Measurements from ENCODE around the gene FAM120B.
A peak's percentile ranks its signal among the peaks of the same experiment; 100 is the strongest.
"Not testable (repeated sequence)": the region's sequence is repeated elsewhere in the genome, so short reads cannot be mapped to it uniquely, and the experiment has no call there.

The FAM120B gene

GRCh38 chr6:170313716-170314295, 7.2 kb downstream of the FAM120B start:
- H3K36me3 ChIP-seq (ENCODE audit: control insufficient read depth in 5 of 5, insufficient read depth in 5 of 5, low read length in 5 of 5), result peaks cover 0 to 12% (median 5%) of the 10 kb centered on the region in 5 donors
- peaks cover 0 to 2% (median 0%) of the 10 kb centered on the region in 5 donors for H3K27me3 ChIP-seq (ENCODE audit: control insufficient read depth in 5 of 5, insufficient read depth in 4 of 5, low read length in 5 of 5)
- H3K27ac ChIP-seq (ENCODE audit: low read depth, low read length), result no peak overlapping the region
- H3K4me1 ChIP-seq (ENCODE audit: control insufficient read depth in 5 of 5, insufficient read depth in 5 of 5, low read length in 5 of 5), result peaks cover 9 to 24% (median 20%) of the 10 kb centered on the region in 5 donors
- no peak overlapping the region for H3K4me3 ChIP-seq (ENCODE audit: low read depth in 1 of 5, low read length in 5 of 5)
- no peak overlapping the region for H3K9ac ChIP-seq (ENCODE audit: low read length in 5 of 5)
- no peaks in the 10 kb centered on the region for H3K9me3 ChIP-seq (ENCODE audit: control insufficient read depth in 5 of 5, low read length in 5 of 5)

GRCh38 chr6:170314983-170315382, 8.4 kb downstream of the FAM120B start:
- peaks cover 0 to 2% (median 0%) of the 10 kb centered on the region in 5 donors for H3K27me3 ChIP-seq (ENCODE audit: control insufficient read depth in 5 of 5, insufficient read depth in 4 of 5, low read length in 5 of 5)
- no peak overlapping the region for H3K27ac ChIP-seq (ENCODE audit: low read depth, low read length)
- H3K4me3 ChIP-seq (ENCODE audit: low read depth in 1 of 5, low read length in 5 of 5), result no peak overlapping the region
- H3K9ac ChIP-seq (ENCODE audit: low read length in 5 of 5), result no peak overlapping the region
- H3K36me3 ChIP-seq (ENCODE audit: control insufficient read depth in 5 of 5, insufficient read depth in 5 of 5, low read length in 5 of 5), result peaks cover 6 to 17% (median 8%) of the 10 kb centered on the region in 5 donors
- no peaks in the 10 kb centered on the region for H3K9me3 ChIP-seq (ENCODE audit: control insufficient read depth in 5 of 5, low read length in 5 of 5)
- H3K4me1 ChIP-seq (ENCODE audit: control insufficient read depth in 5 of 5, insufficient read depth in 5 of 5, low read length in 5 of 5), result peaks cover 9 to 27% (median 18%) of the 10 kb centered on the region in 5 donors

- Histone ChIP-seq H3K9me3 (ENCODE audit: control insufficient read depth in 5 of 5, low read length in 5 of 5) (no peaks in the 10 kb centered on the region), H3K27me3 (ENCODE audit: control insufficient read depth in 5 of 5, insufficient read depth in 4 of 5, low read length in 5 of 5) (peaks cover 0 to 2% (median 0%) of the 10 kb centered on the region in 5 donors), H3K4me1 (ENCODE audit: control insufficient read depth in 5 of 5, insufficient read depth in 5 of 5, low read length in 5 of 5) (peaks cover 9 to 24% (median 13%) of the 10 kb centered on the region in 5 donors)
Observed at GRCh38 chr6:170316071-170316470, 9.5 kb downstream of the FAM120B start.

GRCh38 chr6:170317076-170317475, 10.5 kb downstream of the FAM120B start:
- no peak overlapping the region for H3K4me3 ChIP-seq (ENCODE audit: low read depth in 1 of 5, low read length in 5 of 5)
- peak overlapping the region; percentile 66 for H3K27ac ChIP-seq (ENCODE audit: low read depth, low read length)
- H3K9ac ChIP-seq (ENCODE audit: low read length in 5 of 5), result no peak overlapping the region
- peaks cover 9 to 24% (median 13%) of the 10 kb centered on the region in 5 donors for H3K4me1 ChIP-seq (ENCODE audit: control insufficient read depth in 5 of 5, insufficient read depth in 5 of 5, low read length in 5 of 5)
- H3K27me3 ChIP-seq (ENCODE audit: control insufficient read depth in 5 of 5, insufficient read depth in 4 of 5, low read length in 5 of 5), result peaks cover 0 to 2% (median 0%) of the 10 kb centered on the region in 5 donors
- H3K36me3 ChIP-seq (ENCODE audit: control insufficient read depth in 5 of 5, insufficient read depth in 5 of 5, low read length in 5 of 5), result peaks cover 10 to 19% (median 11%) of the 10 kb centered on the region in 5 donors
- H3K9me3 ChIP-seq (ENCODE audit: control insufficient read depth in 5 of 5, low read length in 5 of 5), result no peaks in the 10 kb centered on the region

More at GRCh38 chr6:170316071-170316470, 9.5 kb downstream of the FAM120B start:
- no peak overlapping the region for H3K4me3 ChIP-seq (ENCODE audit: low read depth in 1 of 5, low read length in 5 of 5)
- H3K9ac ChIP-seq (ENCODE audit: low read length in 5 of 5), result no peak overlapping the region
- peaks cover 6 to 19% (median 11%) of the 10 kb centered on the region in 5 donors for H3K36me3 ChIP-seq (ENCODE audit: control insufficient read depth in 5 of 5, insufficient read depth in 5 of 5, low read length in 5 of 5)
- H3K27ac ChIP-seq (ENCODE audit: low read depth, low read length), result no peak overlapping the region

- no peak overlapping the region for H3K9ac ChIP-seq (ENCODE audit: low read length in 5 of 5)
- peak overlapping the region; percentile 66 for H3K27ac ChIP-seq (ENCODE audit: low read depth, low read length)
- peaks cover 9 to 24% (median 13%) of the 10 kb centered on the region in 5 donors for H3K4me1 ChIP-seq (ENCODE audit: control insufficient read depth in 5 of 5, insufficient read depth in 5 of 5, low read length in 5 of 5)
- peaks cover 10 to 21% (median 15%) of the 10 kb centered on the region in 5 donors for H3K36me3 ChIP-seq (ENCODE audit: control insufficient read depth in 5 of 5, insufficient read depth in 5 of 5, low read length in 5 of 5)
- no peak overlapping the region for H3K4me3 ChIP-seq (ENCODE audit: low read depth in 1 of 5, low read length in 5 of 5)
- H3K9me3 ChIP-seq (ENCODE audit: control insufficient read depth in 5 of 5, low read length in 5 of 5), result no peaks in the 10 kb centered on the region
- H3K27me3 ChIP-seq (ENCODE audit: control insufficient read depth in 5 of 5, insufficient read depth in 4 of 5, low read length in 5 of 5), result peaks cover 0 to 2% (median 0%) of the 10 kb centered on the region in 5 donors
Observed at GRCh38 chr6:170317718-170318117, 11.2 kb downstream of the FAM120B start.

- H3K27me3 ChIP-seq (ENCODE audit: control insufficient read depth in 5 of 5, insufficient read depth in 4 of 5, low read length in 5 of 5), result no peaks in the 10 kb centered on the region
- no peaks in the 10 kb centered on the region for H3K4me1 ChIP-seq (ENCODE audit: control insufficient read depth in 5 of 5, insufficient read depth in 5 of 5, low read length in 5 of 5)
- no peak overlapping the region for H3K4me3 ChIP-seq (ENCODE audit: low read depth in 1 of 5, low read length in 5 of 5)
- H3K9me3 ChIP-seq (ENCODE audit: control insufficient read depth in 5 of 5, low read length in 5 of 5), result no peaks in the 10 kb centered on the region
- H3K36me3 ChIP-seq (ENCODE audit: control insufficient read depth in 5 of 5, insufficient read depth in 5 of 5, low read length in 5 of 5), result peaks cover 28 to 77% (median 65%) of the 10 kb centered on the region in 5 donors
- H3K27ac ChIP-seq (ENCODE audit: low read depth, low read length), result no peak overlapping the region
- H3K9ac ChIP-seq (ENCODE audit: low read length in 5 of 5), result no peak overlapping the region
Observed at GRCh38 chr6:170329321-170329720, 22.8 kb downstream of the FAM120B start.

- H3K36me3 ChIP-seq (ENCODE audit: control insufficient read depth in 5 of 5, insufficient read depth in 5 of 5, low read length in 5 of 5), result peaks cover 17 to 37% (median 31%) of the 10 kb centered on the region in 5 donors
- not testable (repeated sequence) for H3K4me3 ChIP-seq (ENCODE audit: low read depth in 1 of 5, low read length in 5 of 5); H3K9me3 ChIP-seq (ENCODE audit: control insufficient read depth in 5 of 5, low read length in 5 of 5); H3K27ac ChIP-seq (ENCODE audit: low read depth, low read length); H3K4me1 ChIP-seq (ENCODE audit: control insufficient read depth in 5 of 5, insufficient read depth in 5 of 5, low read length in 5 of 5); H3K9ac ChIP-seq (ENCODE audit: low read length in 5 of 5); H3K27me3 ChIP-seq (ENCODE audit: control insufficient read depth in 5 of 5, insufficient read depth in 4 of 5, low read length in 5 of 5)
Observed at GRCh38 chr6:170335199-170335598, 28.6 kb downstream of the FAM120B start.

GRCh38 chr6:170344631-170345576, 38.3 kb downstream of the FAM120B start:
- Histone ChIP-seq H3K36me3 (ENCODE audit: control insufficient read depth in 5 of 5, insufficient read depth in 5 of 5, low read length in 5 of 5) (peaks cover 19 to 60% (median 36%) of the 10 kb centered on the region in 5 donors), H3K9ac (ENCODE audit: low read length in 5 of 5) (no peak overlapping the region), H3K4me1 (ENCODE audit: control insufficient read depth in 5 of 5, insufficient read depth in 5 of 5, low read length in 5 of 5) (peaks cover 3 to 16% (median 5%) of the 10 kb centered on the region in 5 donors), H3K9me3 (ENCODE audit: control insufficient read depth in 5 of 5, low read length in 5 of 5) (no peaks in the 10 kb centered on the region), H3K27me3 (ENCODE audit: control insufficient read depth in 5 of 5, insufficient read depth in 4 of 5, low read length in 5 of 5) (no peaks in the 10 kb centered on the region), H3K27ac (ENCODE audit: low read depth, low read length) (no peak overlapping the region), H3K4me3 (ENCODE audit: low read depth in 1 of 5, low read length in 5 of 5) (no peak overlapping the region)

GRCh38 chr6:170345662-170346061, 39.1 kb downstream of the FAM120B start:
- H3K9me3 ChIP-seq (ENCODE audit: control insufficient read depth in 5 of 5, low read length in 5 of 5), result no peaks in the 10 kb centered on the region
- H3K4me3 ChIP-seq (ENCODE audit: low read depth in 1 of 5, low read length in 5 of 5), result no peak overlapping the region
- no peak overlapping the region for H3K27ac ChIP-seq (ENCODE audit: low read depth, low read length)
- H3K27me3 ChIP-seq (ENCODE audit: control insufficient read depth in 5 of 5, insufficient read depth in 4 of 5, low read length in 5 of 5), result no peaks in the 10 kb centered on the region
- H3K9ac ChIP-seq (ENCODE audit: low read length in 5 of 5), result no peak overlapping the region
- H3K4me1 ChIP-seq (ENCODE audit: control insufficient read depth in 5 of 5, insufficient read depth in 5 of 5, low read length in 5 of 5), result peaks cover 3 to 16% (median 5%) of the 10 kb centered on the region in 5 donors
- H3K36me3 ChIP-seq (ENCODE audit: control insufficient read depth in 5 of 5, insufficient read depth in 5 of 5, low read length in 5 of 5), result peaks cover 20 to 66% (median 44%) of the 10 kb centered on the region in 5 donors

- Histone ChIP-seq H3K4me3 (ENCODE audit: low read depth in 1 of 5, low read length in 5 of 5) (no peak overlapping the region), H3K9me3 (ENCODE audit: control insufficient read depth in 5 of 5, low read length in 5 of 5) (no peaks in the 10 kb centered on the region), H3K4me1 (ENCODE audit: control insufficient read depth in 5 of 5, insufficient read depth in 5 of 5, low read length in 5 of 5) (peaks cover 3 to 16% (median 5%) of the 10 kb centered on the region in 5 donors), H3K27ac (ENCODE audit: low read depth, low read length) (no peak overlapping the region), H3K36me3 (ENCODE audit: control insufficient read depth in 5 of 5, insufficient read depth in 5 of 5, low read length in 5 of 5) (peaks cover 27 to 63% (median 45%) of the 10 kb centered on the region in 5 donors), H3K9ac (ENCODE audit: low read length in 5 of 5) (no peak overlapping the region), H3K27me3 (ENCODE audit: control insufficient read depth in 5 of 5, insufficient read depth in 4 of 5, low read length in 5 of 5) (no peaks in the 10 kb centered on the region)
Observed at GRCh38 chr6:170346649-170347048, 40.1 kb downstream of the FAM120B start.

All from subcutaneous abdominal adipose tissue (tissue), 5 donors.